Endothelial cell of umbilical vein (primary cell): Measurements from ENCODE around the gene DOCK8. TPM values are rescaled to one million over a fixed set of nuclear protein-coding genes. Genes with fewer than 3 reads are reported as not detected.

ENCODE experiments used
- BruUV-seq: library from RNA; stranded (reverse); fragments of 400-500 nt; replicated peaks from 2 replicates; lab custom pipeline; 2021; lab: Mats Ljungman, UMichigan
- CTCF ChIA-PET: fragments of 300-600, 350-600 bp; sonication (Branson Sonifier 250); formaldehyde crosslinking; loops from one replicate; lab custom pipeline; 2021; ENCODE audit warnings: antibody characterized with exemption, inconsistent platforms; lab: Charles Lee
- POLR2A ChIA-PET: fragments of 300-600, 350-600 bp; sonication (Branson Sonifier 250); formaldehyde crosslinking; loops from one replicate; lab custom pipeline; 2021; ENCODE audit warnings: antibody characterized with exemption, inconsistent platforms; lab: Charles Lee
- DNase-seq: peaks from one replicate; pipeline ENCODE4 v3.0.0-alpha.2; 2011; ENCODE audit warnings: low read depth, low spot score
- FAIRE-seq: peaks from 2 replicates; lab custom pipeline; 2011; peaks lifted over from hg19 to GRCh38; lab: Jason Lieb, UNC
- H2AFZ ChIP-seq: 2 replicates; pipeline ENCODE4 v1.6.0; 2012; ENCODE audit warnings: low read depth, low read length, control low read depth, inconsistent platforms
- H3K27ac ChIP-seq: 2 replicates; pipeline ENCODE4 v1.5.1; 2011; ENCODE audit warnings: low read depth, mild to moderate bottlenecking, control low read depth, low read length, moderate library complexity; ENCODE audit not compliant: insufficient read depth
- H3K27me3 ChIP-seq, 2 experiments: 2 replicates each; pipeline versions ENCODE4 v1.6.0 to v1.6.1; 2011; ENCODE audit warnings: low read length in 2 of 2, mixed read lengths in 1 of 2; ENCODE audit not compliant: control insufficient read depth in 2 of 2, insufficient read depth in 2 of 2
- H3K36me3 ChIP-seq, 2 experiments: 2 replicates in 1 of 2; 3 replicates in 1 of 2; pipeline ENCODE4 v1.5.1; 2011; ENCODE audit warnings: low read length in 2 of 2, mild to moderate bottlenecking in 1 of 2, moderate library complexity in 1 of 2; ENCODE audit not compliant: control insufficient read depth in 2 of 2, insufficient read depth in 2 of 2; ENCODE audit errors: extremely low read depth in 1 of 2
- H3K4me1 ChIP-seq: 3 replicates; pipeline ENCODE4 v1.5.1; 2011; ENCODE audit warnings: mild to moderate bottlenecking, low read length; ENCODE audit not compliant: control insufficient read depth, insufficient read depth; ENCODE audit errors: extremely low read depth
- H3K4me2 ChIP-seq: 2 replicates; pipeline ENCODE4 v1.6.1; 2011; ENCODE audit warnings: low read length, control low read depth, mixed read lengths; ENCODE audit not compliant: insufficient read depth
- H3K4me3 ChIP-seq, 3 experiments: fragments of 200-600 bp in 1 of 3; sonication (generic), shearing (Covaris generic) in 1 of 3; replicated peaks in 1 of 3; 2 replicates each; pipeline ENCODE4 v1.5.1; 2011 to 2016; ENCODE audit warnings: control low read depth in 3 of 3, low read length in 3 of 3, mild to moderate bottlenecking in 2 of 3, inconsistent platforms in 1 of 3, low read depth in 1 of 3, moderate library complexity in 1 of 3; ENCODE audit not compliant: insufficient read depth in 1 of 3
- H3K79me2 ChIP-seq: 2 replicates; pipeline ENCODE4 v1.6.0; 2012; ENCODE audit warnings: low read length, inconsistent platforms; ENCODE audit not compliant: control insufficient read depth, insufficient read depth
- H3K9ac ChIP-seq: replicated peaks from 2 replicates; pipeline ENCODE3; 2011; ENCODE audit warnings: low read length, control low read depth; ENCODE audit not compliant: insufficient read depth; ENCODE audit errors: extremely low read depth
- H3K9me1 ChIP-seq: replicated peaks from 3 replicates; pipeline ENCODE4 v1.6.0; 2011; ENCODE audit warnings: mild to moderate bottlenecking, low read length; ENCODE audit not compliant: control insufficient read depth, insufficient read depth; ENCODE audit errors: extremely low read depth
- H3K9me3 ChIP-seq: replicated peaks from 2 replicates; pipeline ENCODE4 v1.5.1; 2012; ENCODE audit warnings: low read length, inconsistent platforms; ENCODE audit not compliant: control insufficient read depth, insufficient read depth
- H4K20me1 ChIP-seq: replicated peaks from 2 replicates; pipeline ENCODE3; 2011; ENCODE audit warnings: mild to moderate bottlenecking, low read length; ENCODE audit not compliant: control insufficient read depth, insufficient read depth; ENCODE audit errors: extremely low read depth
- CTCF ChIP-seq, 2 donors: IDR thresholded peaks; 1 replicate in 1 of 2; 2 replicates in 1 of 2; pipeline ENCODE4 v1.5.1; 2011; ENCODE audit warnings: low read length in 2 of 2, mild to moderate bottlenecking in 2 of 2, moderate library complexity in 2 of 2, control low read depth in 1 of 2, inconsistent platforms in 1 of 2, low read depth in 1 of 2; ENCODE audit not compliant: insufficient read depth in 1 of 2; ENCODE audit errors: extremely low read depth in 1 of 2
- EZH2 ChIP-seq: IDR thresholded peaks from 2 replicates; pipeline ENCODE4 v1.6.1; 2012; ENCODE audit warnings: borderline replicate concordance, low read depth, mild to moderate bottlenecking, moderate library complexity, low read length, inconsistent platforms; ENCODE audit not compliant: severe bottlenecking
- FOS ChIP-seq: IDR thresholded peaks from 2 replicates; pipeline ENCODE4 v1.6.1; 2011; ENCODE audit warnings: mild to moderate bottlenecking, low read length, moderate library complexity, borderline replicate concordance; ENCODE audit not compliant: insufficient read depth
- GATA2 ChIP-seq: IDR thresholded peaks from 2 replicates; pipeline ENCODE4 v1.7.0; 2011; ENCODE audit warnings: low read depth, mild to moderate bottlenecking, moderate library complexity, mixed read lengths, low read length; ENCODE audit not compliant: insufficient read length, insufficient read depth
- JUN ChIP-seq: IDR thresholded peaks from 2 replicates; pipeline ENCODE4 v1.6.1; 2011; ENCODE audit warnings: borderline replicate concordance, low read depth; ENCODE audit not compliant: insufficient read length, insufficient read depth
- MAX ChIP-seq: IDR thresholded peaks from 2 replicates; pipeline ENCODE4 v1.6.1; 2011; ENCODE audit not compliant: insufficient read depth, insufficient read length
- MYC ChIP-seq: IDR thresholded peaks from one replicate; pipeline ENCODE4 v1.6.1; 2011; ENCODE audit warnings: mild to moderate bottlenecking, low read depth, low read length
- POLR2A ChIP-seq: IDR thresholded peaks from 2 replicates; pipeline ENCODE4 v1.6.1; 2012; ENCODE audit warnings: low read depth, mild to moderate bottlenecking, control low read depth, low read length
- POLR2AphosphoS5 ChIP-seq: IDR thresholded peaks from 2 replicates; pipeline ENCODE4 v1.6.1; 2012; ENCODE audit warnings: low read depth, mild to moderate bottlenecking, control low read depth, low read length, moderate library complexity; ENCODE audit not compliant: insufficient read depth
- dilution Hi-C: fragments of 300-500 bp; cut with MboI; formaldehyde crosslinking; loops from one replicate; pipeline ENCODE4 v1.15.0; 2019; ENCODE audit warnings: low sequenced_read_pairs; ENCODE audit not compliant: extremely low pct_ligation_motif_present
- intact Hi-C: fragments of 100-400 bp; cut with micrococcal nuclease; formaldehyde crosslinking; loops from one replicate; pipeline ENCODE4 v1.10.0; 2022
- polyA plus RNA-seq, 4 experiments: library from polyadenylated mRNA; depleted of rRNA in 3 of 4; stranded (reverse) in 3 of 4; unstranded in 1 of 4; fragments of >200 nt; gene quantifications; 2 replicates each; pipeline versions ENCODE4 v1.2.1 to v1.2.3, GENCODE V29; 2011 to 2012; ENCODE audit warnings: missing spikeins in 1 of 4
- total RNA-seq: library from RNA; stranded (reverse); gene quantifications from 2 replicates; pipeline ENCODE4 v1.2.3, GENCODE V29; 2021

Gene DOCK8
- total and polyA plus RNA-seq, 2 donors (not counting 3 experiments of a cell fraction or from before 2014, with no cell fraction given) = 0.54 to 1.3 TPM

GRCh38 chr9:278651-279050 lies 64.0 kb downstream of the DOCK8 start:
- DNase-seq = no peak
- Histone ChIP-seq H3K9me3 (no peaks in the 10 kb centered on the region), H3K27me3 (no peaks in the 10 kb centered on the region), H3K9ac (no peak overlapping the region), H2AFZ (no peak overlapping the region), H3K27ac (no peak overlapping the region), H4K20me1 (no peaks in the 10 kb centered on the region), H3K79me2 (no peaks in the 10 kb centered on the region), H3K9me1 (no peaks in the 10 kb centered on the region), H3K4me3 (no peak overlapping the region), H3K4me1 (no peaks in the 10 kb centered on the region), H3K4me2 (no peak overlapping the region), H3K36me3 (no peaks in the 10 kb centered on the region)
- no peak for TF ChIP-seq POLR2A
- TF ChIP-seq POLR2AphosphoS5 = no peak
- no peak for TF ChIP-seq GATA2
- TF ChIP-seq EZH2 = no peak
- no peak for TF ChIP-seq MAX
- no peak for TF ChIP-seq CTCF (IDR thresholded peaks at IDR 0.05; ENCODE audit: extremely low read depth in 1 of 2, insufficient read depth in 1 of 2, low read depth in 1 of 2, low read length in 2 of 2)
- no peak for TF ChIP-seq JUN
- TF ChIP-seq FOS = no peak
- no peak for TF ChIP-seq MYC
- intact Hi-C loops (no loop called here), dilution Hi-C loops (no loop called here)
- CTCF ChIA-PET = interaction anchor here (1.5 kb wide), 1 partner anchor 11 kb away, joined by 4 read pairs; no protein-coding TSS in a partner anchor
- FAIRE-seq = no peak
- no TSS peak for BruUV-seq
- POLR2A ChIA-PET = no interaction called here
